ENCODE measurements around the gene YWHAQ.

GRCh38 chr2:9617296-9617695 is 13.5 kb downstream of the YWHAQ start:
- no peak for TF ChIP-seq RAD21 (conservative IDR thresholded peaks at IDR 0.05 in 1 of 2, IDR thresholded peaks at IDR 0.05 in 1 of 2)
- no peak for TF ChIP-seq CTCF (IDR thresholded peaks at IDR 0.05)
- TF ChIP-seq ESRRA (IDR thresholded peaks at IDR 0.05; ENCODE audit: borderline replicate concordance, low read length), result no peak
- no peak for TF ChIP-seq FOSL2 (IDR thresholded peaks at IDR 0.05)
- TF ChIP-seq FOSL2 (CRISPR knock-in tag; IDR thresholded peaks at IDR 0.05), result no peak
- no peak for TF ChIP-seq POLR2A (IDR thresholded peaks at IDR 0.05; ENCODE audit: low read length)
- no peak for TF ChIP-seq JUNB (IDR thresholded peaks at IDR 0.05)
- TF ChIP-seq ELK1 (IDR thresholded peaks at IDR 0.05; ENCODE audit: low read depth, low read length), result no peak
- TF ChIP-seq HOXA7 (CRISPR knock-in tag; IDR thresholded peaks at IDR 0.05), result no peak
